Fibroblast of lung (primary cell): ENCODE measurements around the gene NDUFA11.

ENCODE experiments used
- CTCF ChIP-seq, 2 donors: IDR thresholded peaks in 1 of 2; conservative IDR thresholded peaks in 1 of 2; 1 replicate in 1 of 2; 2 replicates in 1 of 2; pipeline ENCODE4 v1.5.1; 2011 to 2012; ENCODE audit warnings: low read length in 2 of 2, control low read depth in 1 of 2, inconsistent platforms in 1 of 2, low read depth in 1 of 2, mild to moderate bottlenecking in 1 of 2
- EZH2 ChIP-seq: IDR thresholded peaks from 2 replicates; pipeline ENCODE4 v1.5.1; 2012; ENCODE audit warnings: low read length, control low read depth, mild to moderate bottlenecking; ENCODE audit errors: missing control alignments

- TF ChIP-seq CTCF (conservative IDR thresholded peaks at IDR 0.05 in 1 of 2, IDR thresholded peaks at IDR 0.05 in 1 of 2; ENCODE audit: low read depth in 1 of 2, low read length in 2 of 2) (no peak), EZH2 (no peak)
These were observed 13.5 kb downstream of the NDUFA11 start for GRCh38 chr19:5890099-5890498.
